Muscle of arm (tissue), 12 donors: ENCODE data around the gene TWF2. TPM values are rescaled to one million over a fixed set of nuclear protein-coding genes. Genes with fewer than 3 reads are reported as not detected.

Experiments used
- DNase-seq: peaks from one replicate; pipeline ENCODE4 v3.0.0-alpha.2; 2013
- polyA plus RNA-seq, 12 donors: library from polyadenylated mRNA; unstranded; fragments of 120-200 nt; gene quantifications; one replicate each; pipeline ENCODE4 v1.2.1, GENCODE V29; 2013; ENCODE audit not compliant: insufficient read length in 12 of 12

Gene TWF2
- polyA plus RNA-seq, 12 donors = 17.6 to 28.1 (median 22.2) TPM; not detected in 1

DNA sequence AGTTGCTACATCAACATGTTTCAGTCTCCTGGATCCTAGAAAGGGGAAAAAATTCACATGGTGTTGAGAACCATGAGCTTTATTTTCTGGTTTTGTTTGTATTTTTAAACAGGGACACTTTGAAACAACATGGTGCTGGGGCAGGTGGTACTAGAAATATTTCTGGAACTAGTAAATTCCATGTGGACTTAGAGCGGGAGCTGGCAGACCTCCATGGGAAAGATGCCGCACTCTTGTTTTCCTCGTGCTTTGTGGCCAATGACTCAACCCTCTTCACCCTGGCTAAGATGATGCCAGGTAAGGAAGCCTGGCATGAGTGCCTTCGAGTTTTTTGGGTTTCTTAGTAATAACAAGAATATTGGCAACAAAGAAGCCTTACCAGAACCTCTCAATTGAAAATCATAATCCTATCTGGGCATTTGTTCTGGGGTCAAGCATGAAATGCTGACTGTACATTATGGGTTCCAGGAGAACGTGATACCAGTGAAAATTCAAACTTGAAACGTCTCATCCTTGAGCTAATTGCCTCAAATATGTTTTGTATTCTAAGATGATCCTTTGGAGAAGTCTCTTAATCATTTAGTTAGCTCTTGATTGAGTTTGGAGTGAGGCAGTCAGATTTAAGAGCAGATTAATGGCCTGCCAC lies 33.1 kb downstream of the TWF2 start:
- no peak for DNase-seq

GRCh38 chr3:52204337-52205073 lies 34.5 kb downstream of the TWF2 start:
- DNase-seq = no peak

GRCh38 chr3:52203701-52204100 lies 35.3 kb downstream of the TWF2 start:
- no peak for DNase-seq

DNA sequence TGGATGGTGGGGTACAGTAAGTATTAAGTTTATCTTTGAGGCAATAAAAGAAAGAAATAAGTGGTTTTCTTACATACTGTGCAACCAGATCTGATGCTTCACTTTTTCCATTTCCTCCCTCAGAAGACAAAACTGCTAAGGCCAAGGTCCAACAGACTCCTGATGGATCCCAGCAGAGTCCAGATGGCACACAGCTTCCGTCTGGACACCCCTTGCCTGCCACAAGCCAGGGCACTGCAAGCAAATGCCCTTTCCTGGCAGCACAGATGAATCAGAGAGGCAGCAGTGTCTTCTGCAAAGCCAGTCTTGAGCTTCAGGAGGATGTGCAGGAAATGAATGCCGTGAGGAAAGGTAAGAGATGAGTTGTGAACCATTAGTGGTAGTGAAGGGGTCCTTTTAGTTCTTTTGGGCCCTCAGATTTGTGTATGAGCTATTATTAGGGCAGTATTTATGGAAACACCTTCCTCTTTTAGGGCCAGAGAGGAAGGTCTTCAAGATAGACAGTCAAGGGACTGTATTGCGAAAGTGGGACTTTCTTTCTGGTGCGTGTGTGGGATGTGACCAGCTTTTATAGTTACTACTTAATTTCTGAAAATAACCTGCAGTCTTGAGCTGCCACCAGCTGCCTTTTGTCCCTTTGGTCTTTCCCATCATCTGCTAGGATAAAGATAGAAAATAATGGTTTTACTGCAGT lies 36.4 kb downstream of the TWF2 start:
- DNase-seq = no peak

- DNase-seq = no peak
Observed at GRCh38 chr3:52200981-52201679, 37.8 kb downstream of the TWF2 start.

DNA sequence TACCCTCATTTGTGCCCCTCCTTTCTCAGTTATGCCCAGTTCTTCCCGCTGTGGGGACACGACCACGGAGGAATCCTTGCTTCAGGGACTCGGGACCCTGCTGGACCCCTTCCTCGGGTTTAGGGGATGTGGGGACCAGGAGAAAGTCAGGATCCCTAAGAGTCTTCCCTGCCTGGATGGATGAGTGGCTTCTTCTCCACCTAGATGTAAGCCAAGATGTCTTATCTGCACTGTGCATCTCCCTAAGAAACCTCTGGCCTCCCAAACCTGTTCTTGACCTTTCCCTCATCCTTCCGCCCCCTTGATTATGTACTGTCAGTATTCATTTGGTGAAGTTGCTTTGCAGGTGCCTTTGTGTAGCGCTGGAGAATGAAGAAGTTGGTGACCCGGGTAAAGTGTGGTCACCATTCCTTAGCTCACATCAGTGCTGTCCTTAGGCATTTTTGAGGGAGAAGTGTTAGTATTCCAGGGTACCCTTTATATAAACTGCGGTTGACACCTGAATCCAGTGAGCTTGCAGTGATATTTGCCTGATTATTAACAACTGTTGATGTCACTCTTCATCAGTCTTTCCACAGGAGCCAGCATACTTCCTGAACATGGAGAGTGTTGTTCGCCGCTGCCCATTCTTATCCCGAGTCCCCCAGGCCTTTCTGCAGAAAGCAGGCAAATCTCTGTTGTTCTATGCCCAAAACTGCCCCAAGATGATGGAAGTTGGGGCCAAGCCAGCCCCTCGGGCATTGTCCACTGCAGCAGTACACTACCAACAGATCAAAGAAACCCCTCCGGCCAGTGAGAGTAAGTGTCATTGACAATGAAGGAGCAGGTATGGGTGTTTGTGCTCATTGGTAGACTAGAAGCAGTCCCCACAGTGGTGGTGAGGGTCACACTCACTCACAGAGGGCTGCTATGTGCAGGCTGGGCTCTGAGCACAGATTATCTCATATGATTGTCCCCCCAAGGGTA lies 40.0 kb downstream of the TWF2 start:
- DNase-seq = no peak

GRCh38 chr3:52197842-52198625 lies 40.9 kb downstream of the TWF2 start, which contains the start of gene ALAS1:
ALAS1 (plus strand) TSS chr3:52198160; CDS start chr3:52199242, 1,082 bp downstream.
- DNase-seq = peak; percentile 96

- no peak for DNase-seq
Observed at GRCh38 chr3:52197499-52197841, 41.5 kb downstream of the TWF2 start.

- DNase-seq = no peak
Observed at GRCh38 chr3:52196977-52197376, 42.0 kb downstream of the TWF2 start.

DNA sequence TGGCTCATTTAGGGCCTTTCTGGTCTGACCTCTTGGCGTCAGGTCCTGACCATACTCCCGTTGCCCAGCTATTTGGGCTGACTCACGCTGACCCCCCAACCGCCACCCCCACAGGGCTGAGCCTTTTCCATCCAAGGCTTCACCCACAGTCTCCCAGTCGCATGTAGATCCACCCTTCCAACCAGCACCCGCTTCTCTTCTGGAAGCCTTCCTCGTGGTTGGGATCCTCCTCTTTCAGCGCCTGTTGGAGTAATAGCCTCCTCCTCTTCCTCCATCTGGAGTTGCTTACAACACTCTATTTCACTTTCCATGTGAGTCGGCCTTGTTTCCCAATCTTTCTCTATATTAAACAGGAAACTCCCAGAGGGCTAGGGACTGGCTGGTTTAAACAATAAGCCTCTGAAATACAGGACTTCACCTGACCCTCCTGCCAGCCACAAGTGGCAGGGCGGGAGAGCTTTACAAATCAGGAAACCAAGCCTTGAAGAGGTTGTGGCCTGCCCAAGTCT lies 43.1 kb downstream of the TWF2 start:
- DNase-seq = no peak

- no peak for DNase-seq
Observed at GRCh38 chr3:52195291-52195597, 43.7 kb downstream of the TWF2 start.

DNA sequence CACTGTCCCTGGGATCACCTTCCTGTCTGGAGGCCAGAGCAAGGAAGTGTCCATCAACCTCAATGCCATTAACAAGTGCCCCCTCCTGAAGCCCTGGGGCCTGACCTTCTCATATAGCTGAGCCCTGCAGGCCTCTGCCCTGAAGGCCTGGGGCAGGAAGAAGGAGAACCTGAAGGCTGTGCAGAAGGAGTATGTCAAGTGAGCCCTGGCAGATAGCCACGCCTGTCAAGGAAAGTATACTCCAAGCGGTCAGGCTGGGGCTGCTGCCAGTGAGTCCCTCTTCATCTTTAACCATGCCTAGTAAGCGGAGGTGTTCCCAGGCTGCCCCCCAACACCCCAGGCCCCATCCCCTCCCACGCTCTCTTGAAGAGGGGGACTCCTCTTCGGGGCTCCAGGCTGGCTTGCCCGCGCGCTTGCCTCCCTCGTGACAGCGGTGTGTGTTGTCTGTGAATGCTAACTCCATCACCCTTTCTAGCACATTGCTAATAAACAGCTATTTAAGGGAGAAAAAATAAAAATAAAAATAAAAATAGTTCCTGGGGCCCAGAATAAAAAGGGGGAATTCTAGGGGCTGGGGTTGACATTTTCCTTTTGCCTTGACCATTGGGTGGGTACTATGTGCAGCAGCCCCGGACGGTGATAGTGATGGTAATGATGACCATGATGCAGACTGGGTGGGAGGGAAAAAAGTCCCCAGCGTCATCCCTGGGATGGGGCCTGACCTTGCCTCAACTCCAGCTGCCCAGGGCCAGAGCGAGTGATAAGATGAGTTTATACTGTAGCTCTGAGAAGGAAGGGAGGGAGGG lies 44.3 kb downstream of the TWF2 start:
- no peak for DNase-seq

- DNase-seq = no peak
Observed at GRCh38 chr3:52193065-52193464, 45.9 kb downstream of the TWF2 start.

DNA sequence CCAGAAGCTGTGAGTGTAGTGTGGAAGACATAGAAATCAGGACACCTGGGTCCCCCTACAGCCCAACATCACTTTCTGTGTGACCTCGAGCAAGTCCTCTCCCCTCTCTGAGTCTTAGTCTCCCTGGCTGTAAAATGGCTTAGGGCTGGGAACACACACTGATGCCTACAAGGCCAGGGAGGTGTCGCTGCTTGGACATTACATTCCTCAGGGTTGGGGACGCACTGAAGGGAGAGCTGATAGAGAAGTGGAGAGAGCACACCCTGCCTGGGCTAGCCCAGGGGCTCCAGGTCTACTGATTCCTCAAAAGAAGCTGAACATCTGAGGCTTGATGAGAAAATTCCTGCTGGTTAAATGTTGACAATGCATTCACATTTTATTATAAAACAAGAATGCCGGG lies 47.3 kb downstream of the TWF2 start:
- DNase-seq = no peak

- DNase-seq = no peak
Observed at GRCh38 chr3:52190294-52191074, 48.5 kb downstream of the TWF2 start.

DNA sequence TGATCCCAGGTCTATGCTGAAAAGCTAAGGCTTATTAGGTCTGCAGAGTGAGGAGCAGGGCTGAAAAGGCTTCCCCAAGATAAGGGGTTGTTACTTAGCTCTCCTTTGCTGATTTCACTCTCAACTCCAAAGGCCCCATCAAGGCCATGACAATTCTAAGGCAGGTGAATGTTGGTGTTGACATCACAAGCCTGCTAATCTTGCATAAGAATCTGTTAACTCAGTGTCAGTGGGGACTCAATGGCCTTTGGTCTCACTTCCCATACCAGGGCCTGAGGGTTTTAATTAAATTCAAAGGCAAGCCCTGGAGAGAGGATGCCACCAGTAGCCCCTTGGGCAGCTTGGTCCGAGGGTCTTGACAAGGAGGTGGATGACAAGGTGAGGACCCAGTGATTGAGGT lies 50.4 kb downstream of the TWF2 start:
- DNase-seq = no peak

- DNase-seq = no peak
Observed at GRCh38 chr3:52186729-52187128, 52.2 kb downstream of the TWF2 start.

DNA sequence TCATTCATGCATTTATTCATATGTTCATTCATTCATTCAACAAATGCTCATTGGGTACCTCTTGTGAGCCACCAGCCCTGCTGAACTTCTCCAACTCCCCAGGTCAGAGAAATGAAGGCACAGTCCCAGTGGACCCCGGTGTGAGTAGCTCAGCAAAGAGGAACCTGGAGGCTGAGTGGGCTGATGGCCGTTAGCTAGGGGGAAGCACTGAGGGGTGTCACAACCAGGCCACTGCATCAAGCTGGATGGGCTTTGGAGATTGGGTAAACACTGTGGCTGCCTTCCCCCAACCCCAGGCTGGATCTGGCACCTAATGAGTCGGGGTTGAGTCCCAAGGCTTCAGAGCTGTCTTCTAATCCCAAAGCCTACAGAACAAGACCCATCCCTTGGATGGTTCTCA lies 53.1 kb downstream of the TWF2 start:
- no peak for DNase-seq

DNA sequence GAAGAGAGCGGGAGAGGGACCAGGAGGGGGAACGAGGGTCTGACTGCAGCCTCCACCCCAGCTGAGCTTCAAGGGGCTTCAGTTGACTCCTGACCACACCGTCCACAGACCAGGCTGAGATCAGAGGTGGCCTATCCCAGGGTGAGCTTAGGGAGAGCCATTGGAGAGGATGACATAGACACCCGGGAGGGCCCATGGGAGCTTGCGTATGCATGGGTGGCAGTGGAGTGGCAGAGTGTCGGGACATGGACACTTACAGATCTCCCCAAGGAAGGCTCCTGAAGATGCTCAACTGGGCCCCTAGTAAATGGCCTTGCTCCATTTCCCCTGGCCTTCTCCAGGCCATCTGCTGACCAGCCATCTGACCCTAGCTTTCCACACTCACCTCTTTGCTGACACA lies 53.6 kb downstream of the TWF2 start:
- no peak for DNase-seq
